ENCODE measurements around the gene PBX3.

- TF ChIP-seq, protein P1, sequence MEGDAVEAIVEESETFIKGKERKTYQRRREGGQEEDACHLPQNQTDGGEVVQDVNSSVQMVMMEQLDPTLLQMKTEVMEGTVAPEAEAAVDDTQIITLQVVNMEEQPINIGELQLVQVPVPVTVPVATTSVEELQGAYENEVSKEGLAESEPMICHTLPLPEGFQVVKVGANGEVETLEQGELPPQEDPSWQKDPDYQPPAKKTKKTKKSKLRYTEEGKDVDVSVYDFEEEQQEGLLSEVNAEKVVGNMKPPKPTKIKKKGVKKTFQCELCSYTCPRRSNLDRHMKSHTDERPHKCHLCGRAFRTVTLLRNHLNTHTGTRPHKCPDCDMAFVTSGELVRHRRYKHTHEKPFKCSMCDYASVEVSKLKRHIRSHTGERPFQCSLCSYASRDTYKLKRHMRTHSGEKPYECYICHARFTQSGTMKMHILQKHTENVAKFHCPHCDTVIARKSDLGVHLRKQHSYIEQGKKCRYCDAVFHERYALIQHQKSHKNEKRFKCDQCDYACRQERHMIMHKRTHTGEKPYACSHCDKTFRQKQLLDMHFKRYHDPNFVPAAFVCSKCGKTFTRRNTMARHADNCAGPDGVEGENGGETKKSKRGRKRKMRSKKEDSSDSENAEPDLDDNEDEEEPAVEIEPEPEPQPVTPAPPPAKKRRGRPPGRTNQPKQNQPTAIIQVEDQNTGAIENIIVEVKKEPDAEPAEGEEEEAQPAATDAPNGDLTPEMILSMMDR (IDR thresholded peaks at IDR 0.05), result no peak
- TF ChIP-seq, protein P2, sequence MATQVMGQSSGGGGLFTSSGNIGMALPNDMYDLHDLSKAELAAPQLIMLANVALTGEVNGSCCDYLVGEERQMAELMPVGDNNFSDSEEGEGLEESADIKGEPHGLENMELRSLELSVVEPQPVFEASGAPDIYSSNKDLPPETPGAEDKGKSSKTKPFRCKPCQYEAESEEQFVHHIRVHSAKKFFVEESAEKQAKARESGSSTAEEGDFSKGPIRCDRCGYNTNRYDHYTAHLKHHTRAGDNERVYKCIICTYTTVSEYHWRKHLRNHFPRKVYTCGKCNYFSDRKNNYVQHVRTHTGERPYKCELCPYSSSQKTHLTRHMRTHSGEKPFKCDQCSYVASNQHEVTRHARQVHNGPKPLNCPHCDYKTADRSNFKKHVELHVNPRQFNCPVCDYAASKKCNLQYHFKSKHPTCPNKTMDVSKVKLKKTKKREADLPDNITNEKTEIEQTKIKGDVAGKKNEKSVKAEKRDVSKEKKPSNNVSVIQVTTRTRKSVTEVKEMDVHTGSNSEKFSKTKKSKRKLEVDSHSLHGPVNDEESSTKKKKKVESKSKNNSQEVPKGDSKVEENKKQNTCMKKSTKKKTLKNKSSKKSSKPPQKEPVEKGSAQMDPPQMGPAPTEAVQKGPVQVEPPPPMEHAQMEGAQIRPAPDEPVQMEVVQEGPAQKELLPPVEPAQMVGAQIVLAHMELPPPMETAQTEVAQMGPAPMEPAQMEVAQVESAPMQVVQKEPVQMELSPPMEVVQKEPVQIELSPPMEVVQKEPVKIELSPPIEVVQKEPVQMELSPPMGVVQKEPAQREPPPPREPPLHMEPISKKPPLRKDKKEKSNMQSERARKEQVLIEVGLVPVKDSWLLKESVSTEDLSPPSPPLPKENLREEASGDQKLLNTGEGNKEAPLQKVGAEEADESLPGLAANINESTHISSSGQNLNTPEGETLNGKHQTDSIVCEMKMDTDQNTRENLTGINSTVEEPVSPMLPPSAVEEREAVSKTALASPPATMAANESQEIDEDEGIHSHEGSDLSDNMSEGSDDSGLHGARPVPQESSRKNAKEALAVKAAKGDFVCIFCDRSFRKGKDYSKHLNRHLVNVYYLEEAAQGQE (IDR thresholded peaks at IDR 0.05; ENCODE audit: insufficient read depth in 1 of 2, low read depth in 2 of 2, low read length in 1 of 2), result peak in 1 of 2 experiments; percentile 65; a peak in 2 of 4 replicates
- TF ChIP-seq SIN3A (IDR thresholded peaks at IDR 0.05; ENCODE audit: borderline replicate concordance, insufficient read depth, low read depth, low read length), result no peak
- no peak for TF ChIP-seq POLR2AphosphoS5 (IDR thresholded peaks at IDR 0.05; ENCODE audit: low read depth, low read length)
These were observed 14.6 kb upstream of the PBX3 start for GRCh38 chr9:125732562-125732961.
